ENCODE results near the gene DAP. TPM values are rescaled to one million over a fixed set of nuclear protein-coding genes. Genes with fewer than 3 reads are reported as not detected.
"Not testable (repeated sequence)": the region's sequence is repeated elsewhere in the genome, so short reads cannot be mapped to it uniquely, and the experiment has no call there.

Gene DAP
- total RNA-seq, 1 experiment from 2014 or later: 108 TPM

- ChIA-PET CTCF (no interaction called here), POLR2A (no interaction called here)
- no peaks in the 10 kb centered on the region for H3K36me3 ChIP-seq (ENCODE audit: control insufficient read depth, insufficient read depth, low read length)
- no peaks in the 10 kb centered on the region for H3K9me3 ChIP-seq (ENCODE audit: control insufficient read depth, insufficient read depth, low read depth, low read length)
- H3K27me3 ChIP-seq (ENCODE audit: control insufficient read depth, insufficient read depth, low read length): no peaks in the 10 kb centered on the region
- no TSS peak for BruUV-seq (replicated peaks)
- ATAC-seq (no peak), DNase-seq (ENCODE audit: low read depth, low spot score) (no peak)
- intact Hi-C loops (cut with micrococcal nuclease; ENCODE audit: unreplicated experiment): no loop called here
- H3K4me3 ChIP-seq (ENCODE audit: low read depth in 2 of 2, low read length in 2 of 2): no peak overlapping the region
- peaks cover 16% of the 10 kb centered on the region for H3K4me1 ChIP-seq (ENCODE audit: control insufficient read depth, insufficient read depth, low read length)
- H3K27ac ChIP-seq (ENCODE audit: low read length): no peak overlapping the region
- TF ChIP-seq SIN3A (IDR thresholded peaks at IDR 0.05; ENCODE audit: borderline replicate concordance, insufficient read depth, low read depth, low read length) (no peak), TCF7L2 (IDR thresholded peaks at IDR 0.05; ENCODE audit: low read depth, low read length) (no peak), POLR2AphosphoS5 (IDR thresholded peaks at IDR 0.05; ENCODE audit: low read depth, low read length) (no peak)
- TF ChIP-seq, protein P1, sequence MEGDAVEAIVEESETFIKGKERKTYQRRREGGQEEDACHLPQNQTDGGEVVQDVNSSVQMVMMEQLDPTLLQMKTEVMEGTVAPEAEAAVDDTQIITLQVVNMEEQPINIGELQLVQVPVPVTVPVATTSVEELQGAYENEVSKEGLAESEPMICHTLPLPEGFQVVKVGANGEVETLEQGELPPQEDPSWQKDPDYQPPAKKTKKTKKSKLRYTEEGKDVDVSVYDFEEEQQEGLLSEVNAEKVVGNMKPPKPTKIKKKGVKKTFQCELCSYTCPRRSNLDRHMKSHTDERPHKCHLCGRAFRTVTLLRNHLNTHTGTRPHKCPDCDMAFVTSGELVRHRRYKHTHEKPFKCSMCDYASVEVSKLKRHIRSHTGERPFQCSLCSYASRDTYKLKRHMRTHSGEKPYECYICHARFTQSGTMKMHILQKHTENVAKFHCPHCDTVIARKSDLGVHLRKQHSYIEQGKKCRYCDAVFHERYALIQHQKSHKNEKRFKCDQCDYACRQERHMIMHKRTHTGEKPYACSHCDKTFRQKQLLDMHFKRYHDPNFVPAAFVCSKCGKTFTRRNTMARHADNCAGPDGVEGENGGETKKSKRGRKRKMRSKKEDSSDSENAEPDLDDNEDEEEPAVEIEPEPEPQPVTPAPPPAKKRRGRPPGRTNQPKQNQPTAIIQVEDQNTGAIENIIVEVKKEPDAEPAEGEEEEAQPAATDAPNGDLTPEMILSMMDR (IDR thresholded peaks at IDR 0.05): no peak
- TF ChIP-seq, protein P2, sequence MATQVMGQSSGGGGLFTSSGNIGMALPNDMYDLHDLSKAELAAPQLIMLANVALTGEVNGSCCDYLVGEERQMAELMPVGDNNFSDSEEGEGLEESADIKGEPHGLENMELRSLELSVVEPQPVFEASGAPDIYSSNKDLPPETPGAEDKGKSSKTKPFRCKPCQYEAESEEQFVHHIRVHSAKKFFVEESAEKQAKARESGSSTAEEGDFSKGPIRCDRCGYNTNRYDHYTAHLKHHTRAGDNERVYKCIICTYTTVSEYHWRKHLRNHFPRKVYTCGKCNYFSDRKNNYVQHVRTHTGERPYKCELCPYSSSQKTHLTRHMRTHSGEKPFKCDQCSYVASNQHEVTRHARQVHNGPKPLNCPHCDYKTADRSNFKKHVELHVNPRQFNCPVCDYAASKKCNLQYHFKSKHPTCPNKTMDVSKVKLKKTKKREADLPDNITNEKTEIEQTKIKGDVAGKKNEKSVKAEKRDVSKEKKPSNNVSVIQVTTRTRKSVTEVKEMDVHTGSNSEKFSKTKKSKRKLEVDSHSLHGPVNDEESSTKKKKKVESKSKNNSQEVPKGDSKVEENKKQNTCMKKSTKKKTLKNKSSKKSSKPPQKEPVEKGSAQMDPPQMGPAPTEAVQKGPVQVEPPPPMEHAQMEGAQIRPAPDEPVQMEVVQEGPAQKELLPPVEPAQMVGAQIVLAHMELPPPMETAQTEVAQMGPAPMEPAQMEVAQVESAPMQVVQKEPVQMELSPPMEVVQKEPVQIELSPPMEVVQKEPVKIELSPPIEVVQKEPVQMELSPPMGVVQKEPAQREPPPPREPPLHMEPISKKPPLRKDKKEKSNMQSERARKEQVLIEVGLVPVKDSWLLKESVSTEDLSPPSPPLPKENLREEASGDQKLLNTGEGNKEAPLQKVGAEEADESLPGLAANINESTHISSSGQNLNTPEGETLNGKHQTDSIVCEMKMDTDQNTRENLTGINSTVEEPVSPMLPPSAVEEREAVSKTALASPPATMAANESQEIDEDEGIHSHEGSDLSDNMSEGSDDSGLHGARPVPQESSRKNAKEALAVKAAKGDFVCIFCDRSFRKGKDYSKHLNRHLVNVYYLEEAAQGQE (IDR thresholded peaks at IDR 0.05; ENCODE audit: insufficient read depth in 1 of 2, low read depth in 2 of 2, low read length in 1 of 2): no peak
- in situ Hi-C loops (cut with HindIII; ENCODE audit: low pct_unique_long_range_greater_than_20kb, low sequenced_read_pairs): no loop called here
Observed at GRCh38 chr5:10631316-10631996, 129.6 kb downstream of the DAP start.

DNA sequence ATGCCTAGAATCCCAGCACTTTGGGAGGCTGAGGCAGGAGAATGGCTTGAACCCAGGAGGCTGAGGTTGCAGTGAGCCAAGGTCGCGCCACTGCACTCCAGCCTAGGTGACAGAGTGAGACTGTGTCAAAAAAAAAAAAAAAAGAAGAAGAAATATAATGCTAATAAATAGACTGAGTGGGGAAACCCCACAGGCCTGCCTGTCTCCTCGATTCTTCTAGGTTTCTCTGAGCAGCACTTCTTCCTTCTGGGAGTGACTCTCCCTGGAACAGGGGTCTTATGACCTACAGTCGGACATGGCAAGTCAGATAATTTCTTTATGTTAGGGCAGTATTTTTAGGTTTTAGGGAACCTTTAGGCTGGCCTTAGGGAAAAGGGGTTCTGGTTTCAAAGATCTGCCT, 130.3 kb downstream of the DAP start:
- H3K36me3 ChIP-seq (ENCODE audit: control insufficient read depth, insufficient read depth, low read length); H3K27me3 ChIP-seq (ENCODE audit: control insufficient read depth, insufficient read depth, low read length); BruUV-seq (replicated peaks); POLR2A ChIA-PET; ATAC-seq; intact Hi-C loops (cut with micrococcal nuclease; ENCODE audit: unreplicated experiment); in situ Hi-C loops (cut with HindIII; ENCODE audit: low pct_unique_long_range_greater_than_20kb, low sequenced_read_pairs); DNase-seq (ENCODE audit: low read depth, low spot score); H3K9me3 ChIP-seq (ENCODE audit: control insufficient read depth, insufficient read depth, low read depth, low read length); H3K27ac ChIP-seq (ENCODE audit: low read length); CTCF ChIA-PET; H3K4me3 ChIP-seq (ENCODE audit: low read depth in 2 of 2, low read length in 2 of 2): not testable (repeated sequence)
- peaks cover 16% of the 10 kb centered on the region for H3K4me1 ChIP-seq (ENCODE audit: control insufficient read depth, insufficient read depth, low read length)

DNA sequence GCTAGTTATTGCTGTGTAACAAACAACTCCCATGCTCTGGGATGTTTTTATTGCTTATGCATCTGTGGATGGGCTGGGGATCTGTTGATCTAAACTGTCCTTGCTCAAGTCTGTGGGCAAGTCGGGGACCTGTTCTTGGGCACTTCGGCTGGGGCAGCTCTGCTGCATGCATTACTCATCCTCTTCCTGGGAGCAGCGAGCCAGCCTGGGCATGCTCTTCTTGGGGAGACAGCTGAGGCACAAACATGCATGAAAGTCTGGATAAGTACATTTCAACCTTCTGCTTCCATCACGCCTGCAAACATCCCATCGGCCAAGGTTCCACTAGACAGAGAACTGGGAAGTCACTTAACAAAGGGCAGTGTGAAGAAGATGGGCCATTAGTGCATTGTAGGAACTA, 130.9 kb downstream of the DAP start:
- TF ChIP-seq TCF7L2 (IDR thresholded peaks at IDR 0.05; ENCODE audit: low read depth, low read length): no peak
- TF ChIP-seq POLR2AphosphoS5 (IDR thresholded peaks at IDR 0.05; ENCODE audit: low read depth, low read length): no peak
- TF ChIP-seq SIN3A (IDR thresholded peaks at IDR 0.05; ENCODE audit: borderline replicate concordance, insufficient read depth, low read depth, low read length): no peak
- TF ChIP-seq, protein P2 (IDR thresholded peaks at IDR 0.05; ENCODE audit: insufficient read depth in 1 of 2, low read depth in 2 of 2, low read length in 1 of 2): no peak
- TF ChIP-seq, protein P1 (IDR thresholded peaks at IDR 0.05): no peak
- no peaks in the 10 kb centered on the region for H3K36me3 ChIP-seq (ENCODE audit: control insufficient read depth, insufficient read depth, low read length)
- no peaks in the 10 kb centered on the region for H3K27me3 ChIP-seq (ENCODE audit: control insufficient read depth, insufficient read depth, low read length)
- in situ Hi-C loops (cut with HindIII; ENCODE audit: low pct_unique_long_range_greater_than_20kb, low sequenced_read_pairs) (no loop called here), intact Hi-C loops (cut with micrococcal nuclease; ENCODE audit: unreplicated experiment) (no loop called here)
- DNase-seq (ENCODE audit: low read depth, low spot score) (no peak), ATAC-seq (no peak)
- ChIA-PET CTCF (interaction anchor here (0.8 kb wide), 1 partner anchor 177 kb away, joined by 3 read pairs; no protein-coding TSS in a partner anchor), POLR2A (no interaction called here)
- H3K9me3 ChIP-seq (ENCODE audit: control insufficient read depth, insufficient read depth, low read depth, low read length): no peaks in the 10 kb centered on the region
- peaks cover 16% of the 10 kb centered on the region for H3K4me1 ChIP-seq (ENCODE audit: control insufficient read depth, insufficient read depth, low read length)
- H3K4me3 ChIP-seq (ENCODE audit: low read depth in 2 of 2, low read length in 2 of 2): no peak overlapping the region
- no TSS peak for BruUV-seq (replicated peaks)
- H3K27ac ChIP-seq (ENCODE audit: low read length): no peak overlapping the region
